GM12891 (cell line): ENCODE results near the gene SORL1.

Source experiments
- PAX5 ChIP-seq: IDR thresholded peaks from 2 replicates; pipeline ENCODE4 v1.6.1; 2011; ENCODE audit warnings: low read length, moderate library complexity, mild to moderate bottlenecking; ENCODE audit not compliant: insufficient read depth, severe bottlenecking
- POLR2A ChIP-seq: IDR thresholded peaks from 2 replicates; pipeline ENCODE4 v1.6.1; 2011; ENCODE audit warnings: low read depth, low read length, control low read depth
- POLR2AphosphoS5 ChIP-seq: IDR thresholded peaks from 2 replicates; pipeline ENCODE4 v1.6.1; 2011; ENCODE audit warnings: low read depth, low read length, control low read depth
- POU2F2 ChIP-seq: IDR thresholded peaks from 2 replicates; pipeline ENCODE4 v1.6.1; 2011; ENCODE audit warnings: low read depth, mild to moderate bottlenecking, control low read depth, low read length, moderate library complexity
- SPI1 ChIP-seq: IDR thresholded peaks from 2 replicates; pipeline ENCODE4 v1.6.1; 2011; ENCODE audit warnings: low read depth, low read length, control low read depth
- TAF1 ChIP-seq: IDR thresholded peaks from 2 replicates; pipeline ENCODE4 v1.6.1; 2011; ENCODE audit warnings: low read depth, low read length, control low read depth

DNA sequence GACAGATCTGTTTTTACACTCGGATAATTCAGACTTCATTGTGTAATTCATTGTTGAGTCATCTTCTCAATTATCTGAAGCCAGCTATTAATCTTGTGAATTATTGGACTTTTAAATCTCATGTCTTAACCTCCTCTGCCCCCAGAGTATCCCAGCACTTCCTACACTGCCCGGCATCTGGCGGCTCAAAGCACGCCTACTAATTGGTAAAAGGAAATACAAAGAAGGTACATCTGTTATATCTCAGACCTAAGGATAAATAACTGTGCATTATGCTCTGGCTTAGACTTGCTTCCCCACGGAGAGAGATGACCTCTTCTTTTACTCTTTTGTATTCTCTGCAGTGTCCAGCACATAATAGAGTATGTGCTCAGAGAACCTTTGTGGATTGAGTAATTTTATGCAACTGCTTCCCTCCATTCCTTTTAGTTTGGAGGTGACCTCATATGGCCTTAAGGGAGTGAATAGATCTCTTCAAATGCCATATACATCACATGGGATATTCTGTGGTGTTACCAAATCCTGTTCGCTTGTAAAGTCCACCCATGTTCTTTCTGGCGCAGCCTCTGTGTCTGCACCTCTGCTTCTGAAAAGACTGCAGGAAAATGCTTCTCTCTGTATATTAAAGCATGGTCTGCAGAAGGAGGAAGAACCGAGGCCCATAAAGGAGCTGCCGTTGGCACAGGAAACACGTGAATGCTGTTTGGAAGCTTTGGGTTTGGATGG lies 126.3 kb downstream of the SORL1 start:
- TF ChIP-seq POLR2A: no peak
- no peak for TF ChIP-seq POLR2AphosphoS5
- TF ChIP-seq SPI1: no peak
- TF ChIP-seq TAF1: no peak
- no peak for TF ChIP-seq POU2F2
- no peak for TF ChIP-seq PAX5
